Stimulated activated naive CD8-positive, alpha-beta T cell treated with anti-CD3 and anti-CD28 coated beads, Interleukin-15, amount 100 ng/mL, for 72 hours (primary cell): ENCODE results near the gene RRP9.
A peak's percentile ranks its signal among the peaks of the same experiment; 100 is the strongest.

Experiments used
- ATAC-seq: fragments of 150-1000 bp; cut with Tn5 transposase; 2 replicates; pipeline ENCODE4 v1.10.0; 2021; ENCODE audit warnings: mild to moderate bottlenecking, moderate library complexity
- DNase-seq, 2 donors: peaks; one replicate each; pipeline ENCODE4 v3.0.0; 2021 to 2022
- H3K27ac Mint-ChIP-seq, 2 donors: one replicate each; pipeline ENCODE4 v1.8.0; 2022; ENCODE audit warnings: mild to moderate bottlenecking in 2 of 2, mixed read lengths in 2 of 2, moderate library complexity in 2 of 2
- H3K27me3 Mint-ChIP-seq: one replicate; pipeline ENCODE4 v1.8.0; 2022; ENCODE audit warnings: mixed read lengths
- H3K4me1 Mint-ChIP-seq: one replicate; pipeline ENCODE4 v1.8.0; 2022; ENCODE audit warnings: mild to moderate bottlenecking, mixed read lengths
- H3K4me3 Mint-ChIP-seq, 2 donors: one replicate each; pipeline ENCODE4 v1.8.0; 2022; ENCODE audit warnings: mild to moderate bottlenecking in 2 of 2, mixed read lengths in 2 of 2, moderate library complexity in 1 of 2
- H3K9me3 Mint-ChIP-seq, 2 donors: one replicate each; pipeline ENCODE4 v1.8.0; 2022; ENCODE audit warnings: mixed read lengths in 2 of 2

Gene RRP9

DNA sequence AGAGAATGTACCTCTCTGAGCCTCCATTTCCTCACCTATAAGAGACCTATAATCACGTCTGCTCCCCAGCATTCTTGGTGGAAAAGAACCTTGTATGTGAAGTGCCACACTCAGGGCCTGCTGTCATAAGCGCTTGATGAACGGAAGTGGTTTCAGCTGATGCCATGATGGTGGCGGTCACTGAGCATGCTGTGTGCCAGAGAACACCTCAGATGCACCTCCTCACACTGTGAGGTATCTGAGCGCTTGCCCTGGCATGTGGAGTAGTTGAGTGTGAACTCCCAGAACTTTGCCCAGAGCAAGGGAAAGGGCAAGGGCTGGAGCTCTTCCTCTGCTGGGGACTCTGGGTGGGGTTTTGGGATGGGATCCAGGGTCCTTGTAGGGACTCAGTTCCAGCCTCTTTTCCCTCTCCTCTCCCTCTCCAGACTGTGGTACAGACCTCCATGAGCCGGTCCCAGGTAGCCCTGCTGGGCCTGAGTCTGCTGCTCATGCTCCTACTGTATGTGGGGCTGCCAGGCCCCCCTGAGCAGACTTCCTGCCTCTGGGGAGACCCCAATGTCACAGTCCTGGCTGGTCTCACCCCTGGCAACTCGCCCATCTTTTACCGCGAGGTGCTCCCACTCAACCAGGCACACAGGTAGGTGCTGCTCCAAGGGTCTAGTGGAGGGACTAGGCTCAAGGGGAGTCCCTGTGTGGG lies 35.9 kb upstream of the RRP9 start:
- DNase-seq (peak in 1 of 2 donors; percentile 38), ATAC-seq (peak; percentile 47)
- peaks cover 69% of the 10 kb centered on the region for H3K4me1 Mint-ChIP-seq
- no peaks in the 10 kb centered on the region for H3K9me3 Mint-ChIP-seq
- H3K4me3 Mint-ChIP-seq: peak overlapping the region; percentile 21 to 36
- H3K27me3 Mint-ChIP-seq: no peaks in the 10 kb centered on the region
- H3K27ac Mint-ChIP-seq: peak overlapping the region in 1 of 2 donors; percentile 63

DNA sequence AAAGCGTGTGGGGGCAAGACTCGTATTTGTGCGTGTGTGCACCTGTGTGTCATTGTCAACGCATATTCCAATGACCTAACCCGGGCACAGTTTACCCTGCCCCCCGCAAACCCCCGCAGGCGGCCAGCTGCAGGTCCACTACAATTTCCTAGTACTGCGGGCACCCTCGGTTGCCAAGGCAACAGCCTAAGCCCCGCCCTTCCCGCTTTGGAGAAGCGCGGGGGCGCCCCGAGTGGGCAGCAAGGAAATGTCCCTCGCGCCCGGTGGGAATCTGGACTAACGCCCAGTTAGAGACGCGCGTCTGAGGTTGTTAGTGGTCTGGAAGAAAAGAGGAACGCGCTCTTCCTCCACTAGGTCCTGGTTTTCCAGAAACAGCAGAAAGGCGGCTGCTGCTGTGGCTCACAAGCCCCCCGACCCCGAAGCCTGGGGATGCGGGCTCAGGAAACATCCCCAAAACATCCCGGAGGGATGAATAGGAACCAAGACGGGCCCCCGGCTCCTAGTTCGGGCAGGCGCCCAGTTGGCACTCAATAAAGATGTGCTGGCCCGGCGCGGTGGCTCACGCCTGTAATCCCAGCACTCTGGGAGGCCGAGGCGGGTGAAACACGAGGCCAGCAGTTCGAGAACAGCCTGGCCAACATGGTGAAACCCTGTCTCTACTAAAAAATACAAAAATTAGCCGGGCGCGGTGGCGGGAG lies 34.3 kb upstream of the RRP9 start:
- peak overlapping the region; percentile 84 to 100 for H3K4me3 Mint-ChIP-seq
- ATAC-seq (no peak), DNase-seq (peak in 1 of 2 donors; percentile 40)

DNA sequence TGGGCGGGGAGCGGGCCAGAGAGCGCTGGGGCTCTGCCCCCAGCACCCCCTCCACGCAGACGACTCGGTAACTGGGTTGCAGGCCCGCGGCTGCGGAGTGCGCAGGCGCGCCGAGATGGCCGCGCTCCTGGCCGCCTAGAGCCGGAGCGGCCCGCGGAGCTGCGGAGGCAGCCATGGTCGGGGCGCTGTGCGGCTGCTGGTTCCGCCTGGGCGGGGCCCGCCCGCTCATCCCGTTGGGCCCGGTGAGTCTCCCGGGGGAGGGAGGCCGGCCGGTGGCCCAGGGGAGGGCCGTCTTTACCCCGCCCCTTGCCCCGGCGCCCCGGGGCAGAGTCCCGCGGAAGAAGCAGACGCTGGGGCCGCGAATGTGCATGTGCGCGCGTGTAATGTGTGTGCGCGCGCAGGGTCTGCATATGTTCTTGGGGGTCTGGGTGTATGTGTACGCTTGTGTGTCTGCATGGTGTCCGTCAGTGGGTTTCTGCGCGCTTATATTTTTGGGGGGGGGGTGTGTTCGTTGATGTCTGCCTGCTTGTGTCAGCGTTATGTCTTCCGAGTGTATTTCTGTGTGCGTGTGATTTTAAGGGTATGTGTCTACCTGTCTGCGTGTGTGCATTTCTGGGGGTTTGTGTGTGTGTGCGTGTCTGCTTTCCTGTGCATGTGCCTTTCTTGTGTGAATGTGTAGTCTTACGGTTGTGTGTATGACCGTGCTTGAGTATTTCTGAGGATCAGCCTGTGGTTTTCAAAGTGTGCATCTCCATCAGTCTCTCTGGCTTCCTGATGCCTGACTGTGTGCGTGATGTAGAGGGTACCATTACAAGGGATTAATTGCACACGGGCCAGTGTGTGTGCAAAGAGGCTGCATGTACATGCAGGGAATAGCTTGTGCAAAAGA lies 33.5 kb upstream of the RRP9 start, which contains the start of gene ABHD14A:
ABHD14A (plus strand) TSS at position 102 of the 889 bp plus-strand sequence; CDS start at position 174, 72 bp downstream.
- peaks cover 59% of the 10 kb centered on the region for H3K4me1 Mint-ChIP-seq
- DNase-seq (peak; percentile 75 to 76), ATAC-seq (peak; percentile 80)
- H3K4me3 Mint-ChIP-seq: peak within 1 kb of the TSS; percentile 84 to 100
- H3K27me3 Mint-ChIP-seq: no peaks in the 10 kb centered on the region
- peak within 1 kb of the TSS; percentile 93 to 97 for H3K27ac Mint-ChIP-seq
- no peaks in the 10 kb centered on the region for H3K9me3 Mint-ChIP-seq

More for the DNA sequence above, 34.3 kb upstream of the RRP9 start:
- no peaks in the 10 kb centered on the region for H3K9me3 Mint-ChIP-seq
- no peaks in the 10 kb centered on the region for H3K27me3 Mint-ChIP-seq
- H3K4me1 Mint-ChIP-seq: peaks cover 59% of the 10 kb centered on the region
- no peak overlapping the region for H3K27ac Mint-ChIP-seq

DNA sequence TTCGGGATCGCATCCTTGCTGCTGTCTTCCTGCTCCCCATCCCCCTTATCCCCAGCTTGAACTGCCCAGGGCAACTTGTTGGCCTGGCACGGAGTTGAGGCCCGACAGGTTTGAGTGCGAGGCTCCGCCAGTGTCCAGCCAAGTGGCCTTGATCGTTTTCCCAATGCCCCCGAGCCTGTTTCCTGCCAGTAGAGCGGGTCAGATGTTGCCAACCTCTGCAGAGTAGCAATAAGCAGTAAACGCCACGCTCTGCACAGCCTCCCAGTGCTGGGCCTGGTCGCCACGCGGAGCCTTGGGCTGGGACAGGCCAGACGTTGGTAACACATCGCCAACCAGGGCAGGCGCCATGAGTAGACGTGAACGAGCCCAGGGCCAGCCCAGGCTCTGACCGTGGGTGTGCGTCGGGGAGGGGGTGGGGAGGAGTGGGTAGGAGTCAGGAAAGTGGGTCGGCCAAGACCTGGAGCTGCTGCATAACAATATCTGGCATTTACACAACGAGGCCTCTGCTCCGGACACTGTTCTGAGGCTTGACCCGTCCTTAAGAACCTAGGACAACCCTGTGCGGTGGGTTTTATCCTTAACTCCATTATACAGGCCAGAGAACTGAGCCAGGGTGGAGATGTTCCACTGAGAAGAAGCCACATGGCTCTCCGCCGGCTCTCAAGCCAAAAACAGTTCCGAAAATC lies 32.7 kb upstream of the RRP9 start:
- H3K27ac Mint-ChIP-seq: peak overlapping the region; percentile 93 to 97
- H3K4me3 Mint-ChIP-seq: peak overlapping the region; percentile 84 to 100
- H3K9me3 Mint-ChIP-seq: no peaks in the 10 kb centered on the region
- ATAC-seq (peak; percentile 47), DNase-seq (peak in 1 of 2 donors; percentile 40)
- H3K27me3 Mint-ChIP-seq: no peaks in the 10 kb centered on the region
- peaks cover 59% of the 10 kb centered on the region for H3K4me1 Mint-ChIP-seq

DNA sequence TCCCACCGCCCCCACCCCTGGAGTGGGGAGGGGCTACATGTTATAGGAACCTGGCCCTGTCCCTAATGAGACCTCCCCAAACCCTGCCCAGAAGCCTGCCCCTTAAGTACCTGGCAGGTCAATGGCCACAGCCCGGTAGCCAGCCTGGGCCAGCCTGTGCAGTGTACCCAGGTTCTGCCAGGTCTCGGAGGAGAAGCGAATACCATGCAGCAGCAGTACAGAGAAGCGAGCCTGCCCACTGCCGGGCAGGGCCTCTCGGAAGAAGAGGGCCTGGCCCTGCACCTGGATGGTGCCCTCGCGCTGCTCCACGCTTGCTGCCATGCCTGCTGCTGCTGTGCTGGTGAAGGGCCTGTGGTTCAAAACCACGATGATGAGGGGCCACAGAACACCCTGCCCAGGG lies 29.6 kb upstream of the RRP9 start:
- Mint-ChIP-seq H3K4me1 (peaks cover 65% of the 10 kb centered on the region), H3K27me3 (peaks cover under 1% of the 10 kb centered on the region)

DNA sequence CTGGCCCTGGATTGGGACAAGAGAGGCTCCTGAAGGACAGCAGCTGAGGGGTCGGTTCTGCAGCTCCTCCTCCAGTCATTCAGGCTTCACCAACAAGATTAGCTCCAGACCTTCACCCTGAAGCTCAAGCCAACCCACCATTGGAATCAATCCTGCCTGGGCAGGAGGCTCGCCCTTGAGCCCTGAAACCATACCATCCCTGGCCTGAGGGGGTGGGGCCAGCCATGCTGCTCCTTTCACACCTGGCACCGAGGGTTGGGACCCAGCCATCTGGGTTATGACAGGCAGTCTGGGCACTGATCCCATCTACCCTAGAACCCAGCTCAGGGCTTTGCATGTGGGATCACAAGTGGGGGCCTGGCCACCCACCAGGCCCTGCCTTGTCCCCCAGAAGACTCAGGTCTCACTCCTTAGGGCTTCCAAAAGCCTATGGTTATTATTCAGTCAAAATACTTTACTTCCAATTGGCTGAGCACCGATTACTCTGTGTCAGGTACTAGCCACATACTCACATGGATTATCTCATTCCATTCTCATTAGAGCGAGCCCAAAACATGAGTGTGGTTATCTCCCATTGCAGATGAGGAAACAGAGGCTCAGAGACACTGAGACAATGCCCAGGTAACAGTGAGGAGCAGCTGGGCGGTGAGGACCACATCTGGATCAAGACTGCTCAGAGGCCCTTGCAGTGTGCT lies 29.0 kb upstream of the RRP9 start:
- peaks cover 65% of the 10 kb centered on the region for H3K4me1 Mint-ChIP-seq
- ATAC-seq: no peak
- no peak overlapping the region for H3K27ac Mint-ChIP-seq
- H3K27me3 Mint-ChIP-seq: peaks cover 7% of the 10 kb centered on the region
- no peak overlapping the region for H3K4me3 Mint-ChIP-seq
- no peak for DNase-seq
- H3K9me3 Mint-ChIP-seq: no peaks in the 10 kb centered on the region

More for the DNA sequence above, 29.6 kb upstream of the RRP9 start:
- DNase-seq (no peak), ATAC-seq (no peak)
- H3K27ac Mint-ChIP-seq: no peak overlapping the region
- H3K9me3 Mint-ChIP-seq: no peaks in the 10 kb centered on the region
- H3K4me3 Mint-ChIP-seq: no peak overlapping the region

DNA sequence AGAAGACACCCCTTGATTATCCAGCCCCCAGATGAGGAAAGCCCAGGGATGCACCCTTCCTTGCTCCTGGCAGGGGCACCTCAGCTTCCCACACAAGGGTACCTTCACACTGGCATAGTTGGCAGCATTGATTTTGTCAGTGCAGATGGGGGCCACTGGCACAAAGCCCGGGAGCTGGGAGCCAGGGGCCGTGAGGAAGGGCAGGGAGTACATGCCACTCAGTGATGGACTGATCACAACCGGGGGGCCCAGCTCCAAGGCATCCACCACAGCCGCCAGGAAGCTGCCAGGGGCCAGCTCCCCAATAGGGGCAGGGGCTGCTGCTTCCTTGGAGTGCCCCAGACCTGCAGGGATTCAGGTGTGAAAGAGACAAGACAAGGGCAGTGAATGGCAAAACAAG lies 28.1 kb upstream of the RRP9 start:
- Mint-ChIP-seq H3K27ac (no peak overlapping the region), H3K4me1 (peaks cover 60% of the 10 kb centered on the region), H3K27me3 (peaks cover 16% of the 10 kb centered on the region), H3K9me3 (no peaks in the 10 kb centered on the region), H3K4me3 (no peak overlapping the region)
- no peak for ATAC-seq
- no peak for DNase-seq

DNA sequence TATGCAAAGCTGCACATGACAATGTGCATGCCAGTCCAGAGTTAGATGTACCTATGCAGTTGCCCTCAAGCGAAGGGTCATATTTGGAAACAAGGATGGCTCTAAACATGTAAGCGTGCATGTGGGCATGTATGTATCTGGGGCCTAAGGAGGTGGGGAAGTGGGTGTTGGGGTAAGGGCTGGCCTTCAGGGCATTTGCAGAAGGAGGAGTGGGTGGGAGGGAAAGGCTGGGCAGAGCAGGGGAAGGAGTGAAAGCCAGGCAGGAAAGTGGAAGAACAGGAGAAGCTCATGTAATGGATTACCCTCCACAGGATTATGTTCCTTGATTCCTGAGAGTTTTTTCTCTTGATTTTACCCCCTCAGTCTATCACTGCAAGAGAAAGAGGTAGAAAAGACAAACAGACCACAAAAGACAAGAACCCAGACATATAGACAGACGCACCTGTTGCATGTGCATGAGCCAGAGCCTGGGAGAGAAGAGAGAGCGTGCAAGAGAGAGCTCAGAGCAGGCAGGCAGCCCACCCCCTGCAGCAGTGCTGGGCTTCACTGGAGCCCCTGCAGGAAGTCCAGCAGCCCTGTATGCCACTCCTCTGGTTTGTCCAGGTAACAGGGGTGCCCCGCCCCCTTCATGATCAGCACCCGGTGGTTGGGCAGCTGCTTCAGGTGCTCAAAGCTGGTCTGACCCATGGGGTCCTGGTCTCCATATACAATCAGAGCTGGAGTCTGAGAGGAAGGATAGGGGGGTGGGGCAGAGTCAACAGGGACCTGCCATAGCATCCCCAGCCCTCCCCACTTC lies 27.4 kb upstream of the RRP9 start:
- ATAC-seq (no peak), DNase-seq (no peak)
- Mint-ChIP-seq H3K27ac (no peak overlapping the region), H3K9me3 (no peaks in the 10 kb centered on the region), H3K4me3 (no peak overlapping the region), H3K27me3 (peaks cover 21% of the 10 kb centered on the region), H3K4me1 (peaks cover 56% of the 10 kb centered on the region)

DNA sequence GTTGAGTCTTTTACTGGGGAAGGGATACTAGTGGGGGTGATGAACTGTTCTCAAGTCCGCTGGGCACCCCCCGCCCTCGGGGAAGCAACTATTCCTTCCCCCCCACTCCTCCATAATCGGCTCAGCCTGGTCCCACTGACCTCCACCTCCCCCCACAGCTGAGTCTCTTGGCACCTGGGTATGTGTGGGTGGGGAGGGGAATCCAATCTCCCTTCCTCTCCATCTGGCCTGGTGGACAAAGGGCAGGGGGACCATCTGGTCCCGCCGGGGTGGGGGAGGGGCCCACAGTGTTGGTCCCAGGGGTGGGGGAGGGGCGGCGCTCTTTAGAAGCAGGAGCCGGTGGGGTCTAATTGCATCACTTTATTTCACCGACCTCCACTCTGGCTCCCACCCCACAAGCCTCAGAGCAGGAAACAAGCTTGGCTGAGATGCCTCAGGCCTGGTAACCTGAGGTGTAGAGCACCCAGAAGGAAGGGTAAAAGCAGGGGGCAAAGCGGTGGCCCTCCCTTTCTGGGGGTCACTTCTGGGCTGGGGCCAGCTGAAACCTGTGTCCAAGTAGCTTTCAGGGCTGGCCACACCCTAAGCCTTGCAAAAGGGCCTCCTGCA lies 26.6 kb upstream of the RRP9 start:
- DNase-seq (no peak), ATAC-seq (no peak)
- H3K4me1 Mint-ChIP-seq: peaks cover 48% of the 10 kb centered on the region
- H3K27ac Mint-ChIP-seq: peak overlapping the region in 1 of 2 donors; percentile 27
- no peaks in the 10 kb centered on the region for H3K9me3 Mint-ChIP-seq
- H3K27me3 Mint-ChIP-seq: peaks cover 21% of the 10 kb centered on the region
- H3K4me3 Mint-ChIP-seq: peak overlapping the region; percentile 86 to 91

DNA sequence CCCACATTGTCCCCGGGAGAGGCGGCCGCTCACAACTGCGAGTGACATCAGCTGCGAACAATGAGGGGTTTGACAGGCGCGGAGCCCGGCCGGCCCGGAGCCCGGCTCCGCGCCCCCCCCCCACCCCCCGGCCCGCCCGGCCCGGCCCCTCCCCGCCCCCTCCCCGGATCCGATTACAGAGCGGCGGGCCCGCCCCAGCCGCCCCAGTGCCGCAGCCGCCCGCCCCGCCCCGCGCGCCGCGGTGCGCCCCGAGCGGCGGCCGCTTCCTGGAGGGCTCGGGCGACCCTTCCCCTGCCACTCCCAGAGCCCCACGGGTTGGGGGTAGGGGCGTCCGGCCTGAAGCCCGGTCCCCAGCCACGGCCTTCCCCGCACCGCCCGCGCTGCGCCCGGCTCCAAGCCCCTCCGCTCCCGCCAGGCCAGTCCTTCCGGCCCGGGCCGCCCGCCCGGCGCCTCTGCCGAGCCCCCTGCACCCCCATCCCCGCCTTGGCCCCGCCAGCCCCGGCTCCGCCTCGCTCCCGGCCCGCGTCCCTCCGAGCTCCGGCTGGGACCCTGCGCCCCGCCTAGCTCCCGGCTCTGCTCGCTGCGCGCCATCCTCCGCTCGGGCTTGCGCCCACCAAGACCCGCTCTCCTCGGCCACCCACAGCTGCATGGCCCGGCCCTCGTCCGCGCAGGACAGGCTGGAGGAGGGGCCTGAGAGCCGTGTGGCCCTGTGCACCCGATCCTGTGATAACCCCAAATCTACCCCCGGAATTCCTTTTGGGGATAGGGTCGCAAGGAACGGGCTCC lies 25.9 kb upstream of the RRP9 start, which contains the start of gene PCBP4:
PCBP4 (minus strand) TSS at position 71 of the 786 bp plus-strand sequence. CDS start 6,214 bp downstream, outside the sequence.
- Mint-ChIP-seq H3K27ac (peak within 1 kb of the TSS; percentile 83 to 92), H3K4me1 (peaks cover 45% of the 10 kb centered on the region), H3K4me3 (peak within 1 kb of the TSS; percentile 86 to 91), H3K9me3 (no peaks in the 10 kb centered on the region), H3K27me3 (peaks cover 21% of the 10 kb centered on the region)
- DNase-seq (no peak), ATAC-seq (peak; percentile 68)

DNA sequence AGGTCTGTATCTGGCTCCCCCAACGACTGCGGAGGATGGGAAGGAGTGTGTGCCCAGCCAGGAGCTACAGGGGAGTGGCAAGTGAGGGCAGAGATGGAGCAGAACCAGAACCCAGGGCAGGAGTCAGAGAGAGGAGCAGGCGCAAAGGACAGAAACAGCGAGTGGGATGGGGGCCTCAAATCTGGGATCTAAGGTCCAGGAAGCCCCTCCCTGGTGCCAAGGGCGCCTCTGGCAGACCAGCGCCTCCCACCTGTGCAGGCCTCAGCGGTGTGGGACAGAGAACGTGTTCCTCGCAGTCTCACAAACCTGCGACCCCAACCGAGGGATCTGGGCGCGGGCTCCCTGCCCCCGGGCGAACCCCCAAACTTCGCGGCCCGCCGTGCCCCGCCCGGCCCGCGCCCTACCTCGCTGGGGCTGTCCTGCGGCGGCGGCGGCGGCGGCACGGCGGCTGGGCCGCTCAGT lies 25.2 kb upstream of the RRP9 start:
- Mint-ChIP-seq H3K4me1 (peaks cover 45% of the 10 kb centered on the region), H3K9me3 (no peaks in the 10 kb centered on the region), H3K27ac (peak overlapping the region in 1 of 2 donors; percentile 92), H3K27me3 (peaks cover 21% of the 10 kb centered on the region), H3K4me3 (peak overlapping the region; percentile 72 to 86)
- ATAC-seq: peak; percentile 66
- DNase-seq: no peak

DNA sequence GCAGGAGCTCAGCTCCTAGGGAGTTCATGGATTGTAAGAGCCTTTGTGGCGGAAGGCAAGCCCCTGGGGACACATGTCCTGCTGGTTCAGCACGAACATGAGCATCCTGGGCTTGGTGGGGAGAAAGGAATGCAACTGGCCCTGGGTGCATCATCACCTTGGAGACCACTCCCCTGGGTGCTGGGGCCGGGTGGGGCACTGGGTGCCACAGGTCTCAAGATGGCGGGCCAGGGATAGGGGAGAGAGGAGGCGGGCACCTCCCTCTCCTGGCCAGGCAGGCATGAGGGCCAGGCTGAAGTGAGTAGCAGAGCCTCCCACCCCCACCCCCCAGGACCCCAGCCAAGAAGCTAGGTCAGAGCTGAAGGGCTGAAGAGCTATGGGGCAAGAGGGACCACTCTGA lies 24.8 kb upstream of the RRP9 start:
- Mint-ChIP-seq H3K27ac (peak overlapping the region; percentile 80 to 92), H3K27me3 (peaks cover 21% of the 10 kb centered on the region)

DNA sequence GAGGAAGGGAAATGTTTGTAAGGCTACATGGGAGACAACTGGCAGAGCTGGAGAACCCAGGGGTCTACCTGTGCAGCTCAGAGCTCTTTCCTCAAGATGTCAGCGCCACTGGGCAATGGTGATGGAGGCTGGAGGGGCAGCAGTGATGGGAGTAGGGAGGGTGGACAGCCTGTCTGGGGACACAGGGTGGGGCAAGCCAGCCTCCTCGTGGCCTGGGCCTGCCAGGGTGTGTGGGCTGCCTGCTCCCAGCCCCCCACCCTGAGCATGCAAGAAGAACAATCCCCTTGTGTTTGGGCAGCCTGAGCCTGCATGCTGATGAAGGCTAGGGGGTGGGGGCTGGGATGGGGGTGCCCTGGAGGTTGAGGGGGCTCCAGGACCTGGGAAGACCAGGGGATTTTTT lies 24.3 kb upstream of the RRP9 start:
- ATAC-seq (no peak), DNase-seq (no peak)
- H3K27me3 Mint-ChIP-seq: peaks cover 21% of the 10 kb centered on the region
- H3K4me1 Mint-ChIP-seq: peaks cover 39% of the 10 kb centered on the region
- no peaks in the 10 kb centered on the region for H3K9me3 Mint-ChIP-seq
- H3K4me3 Mint-ChIP-seq: peak overlapping the region; percentile 72 to 86
- peak overlapping the region in 1 of 2 donors; percentile 81 for H3K27ac Mint-ChIP-seq

More for the DNA sequence above, 24.8 kb upstream of the RRP9 start:
- no peak for ATAC-seq
- peak overlapping the region; percentile 72 to 86 for H3K4me3 Mint-ChIP-seq
- no peak for DNase-seq
- H3K9me3 Mint-ChIP-seq: no peaks in the 10 kb centered on the region
- peaks cover 44% of the 10 kb centered on the region for H3K4me1 Mint-ChIP-seq
